Activated CD4-positive, alpha-beta T cell treated with anti-CD3 and anti-CD28 coated beads, Interleukin-2, amount 10 ng/mL, durations not matched to agents 7 days and 5 days (primary cell): ENCODE results near the gene DCTD. TPM values are rescaled to one million over a fixed set of nuclear protein-coding genes. Genes with fewer than 3 reads are reported as not detected.
A peak's percentile ranks its signal among the peaks of the same experiment; 100 is the strongest.

Source experiments
- CTCF ChIA-PET: fragments of 350-600 bp; sonication (Branson Sonifier 250); formaldehyde crosslinking; loops from one replicate; lab custom pipeline; 2021; ENCODE audit warnings: antibody characterized with exemption; lab: Charles Lee
- POLR2A ChIA-PET: fragments of 350-600 bp; sonication (Branson Sonifier 250); formaldehyde crosslinking; loops from one replicate; lab custom pipeline; 2021; ENCODE audit warnings: antibody characterized with exemption; lab: Charles Lee
- DNase-seq: peaks from one replicate; pipeline ENCODE4 v3.0.0-alpha.2; 2020
- H3K27ac Mint-ChIP-seq: one replicate; pipeline ENCODE4 v1.8.0; 2021; ENCODE audit warnings: mild to moderate bottlenecking, moderate library complexity, mixed read lengths
- H3K27me3 Mint-ChIP-seq: one replicate; pipeline ENCODE4 v1.8.0; 2021; ENCODE audit warnings: mixed read lengths
- H3K36me3 Mint-ChIP-seq: one replicate; pipeline ENCODE4 v1.8.0; 2021; ENCODE audit warnings: low read depth, mixed read lengths
- H3K4me1 Mint-ChIP-seq: one replicate; pipeline ENCODE4 v1.8.0; 2021; ENCODE audit warnings: mixed read lengths
- H3K4me3 Mint-ChIP-seq: one replicate; pipeline ENCODE4 v1.8.0; 2021; ENCODE audit warnings: mild to moderate bottlenecking, moderate library complexity, mixed read lengths
- H3K9me3 Mint-ChIP-seq: one replicate; pipeline ENCODE4 v1.8.0; 2021; ENCODE audit warnings: mixed read lengths
- total RNA-seq, 2 experiments: library from RNA; stranded (reverse); gene quantifications; one replicate each; pipeline ENCODE4 v1.2.3, GENCODE V29; 2021

The DCTD gene
- total RNA-seq, 2 experiments from 2014 or later = 60.0 to 65.9 TPM

GRCh38 chr4:182885022-182885737 lies 32.0 kb downstream of the DCTD start:
- POLR2A ChIA-PET = no interaction called here
- peaks cover 62% of the 10 kb centered on the region for H3K36me3 Mint-ChIP-seq
- CTCF ChIA-PET = no interaction called here

GRCh38 chr4:182884040-182884439 lies 33.1 kb downstream of the DCTD start:
- Mint-ChIP-seq H3K4me3 (no peak overlapping the region), H3K9me3 (peaks cover 7% of the 10 kb centered on the region), H3K36me3 (peaks cover 53% of the 10 kb centered on the region), H3K27me3 (no peaks in the 10 kb centered on the region), H3K4me1 (no peaks in the 10 kb centered on the region), H3K27ac (no peak overlapping the region)
- ChIA-PET CTCF (no interaction called here), POLR2A (no interaction called here)
- no peak for DNase-seq

More at GRCh38 chr4:182885022-182885737, 32.0 kb downstream of the DCTD start:
- DNase-seq = no peak
- Mint-ChIP-seq H3K27me3 (no peaks in the 10 kb centered on the region), H3K27ac (no peak overlapping the region), H3K4me3 (no peak overlapping the region), H3K4me1 (no peaks in the 10 kb centered on the region), H3K9me3 (peaks cover 7% of the 10 kb centered on the region)

- Mint-ChIP-seq H3K9me3 (peaks cover 7% of the 10 kb centered on the region), H3K27me3 (no peaks in the 10 kb centered on the region), H3K27ac (no peak overlapping the region), H3K4me1 (no peaks in the 10 kb centered on the region), H3K36me3 (peaks cover 46% of the 10 kb centered on the region), H3K4me3 (no peak overlapping the region)
- CTCF ChIA-PET = no interaction called here
- no peak for DNase-seq
- POLR2A ChIA-PET = no interaction called here
These were observed 33.8 kb downstream of the DCTD start for GRCh38 chr4:182883351-182883750.

- Mint-ChIP-seq H3K27ac (no peak overlapping the region), H3K9me3 (peaks cover 7% of the 10 kb centered on the region), H3K27me3 (no peaks in the 10 kb centered on the region), H3K36me3 (peaks cover 38% of the 10 kb centered on the region), H3K4me1 (no peaks in the 10 kb centered on the region), H3K4me3 (no peak overlapping the region)
- ChIA-PET POLR2A (no interaction called here), CTCF (no interaction called here)
- no peak for DNase-seq
These were observed 35.3 kb downstream of the DCTD start for GRCh38 chr4:182881914-182882313.

GRCh38 chr4:182880387-182881356 lies 36.5 kb downstream of the DCTD start:
- POLR2A ChIA-PET = no interaction called here
- Mint-ChIP-seq H3K4me3 (no peak overlapping the region), H3K27ac (no peak overlapping the region)

GRCh38 chr4:182879913-182880312 lies 37.3 kb downstream of the DCTD start:
- no peak for DNase-seq
- Mint-ChIP-seq H3K9me3 (peaks cover 5% of the 10 kb centered on the region), H3K36me3 (peaks cover 19% of the 10 kb centered on the region), H3K4me3 (no peak overlapping the region), H3K27me3 (no peaks in the 10 kb centered on the region), H3K27ac (no peak overlapping the region), H3K4me1 (no peaks in the 10 kb centered on the region)
- ChIA-PET POLR2A (no interaction called here), CTCF (no interaction called here)

More at GRCh38 chr4:182880387-182881356, 36.5 kb downstream of the DCTD start:
- Mint-ChIP-seq H3K9me3 (peaks cover 5% of the 10 kb centered on the region), H3K36me3 (peaks cover 26% of the 10 kb centered on the region), H3K4me1 (no peaks in the 10 kb centered on the region), H3K27me3 (no peaks in the 10 kb centered on the region)
- DNase-seq = no peak
- CTCF ChIA-PET = no interaction called here

- ChIA-PET CTCF (no interaction called here), POLR2A (no interaction called here)
- H3K36me3 Mint-ChIP-seq = peaks cover 15% of the 10 kb centered on the region
- no peaks in the 10 kb centered on the region for H3K4me1 Mint-ChIP-seq
- no peaks in the 10 kb centered on the region for H3K27me3 Mint-ChIP-seq
- no peak overlapping the region for H3K4me3 Mint-ChIP-seq
- no peak for DNase-seq
- peaks cover 3% of the 10 kb centered on the region for H3K9me3 Mint-ChIP-seq
- H3K27ac Mint-ChIP-seq = no peak overlapping the region
These were observed 38.3 kb downstream of the DCTD start for GRCh38 chr4:182878633-182879495.

- DNase-seq = no peak
- POLR2A ChIA-PET = no interaction called here
- Mint-ChIP-seq H3K36me3 (peaks cover 3% of the 10 kb centered on the region), H3K27ac (peak overlapping the region; percentile 37), H3K9me3 (no peaks in the 10 kb centered on the region), H3K4me1 (no peaks in the 10 kb centered on the region), H3K27me3 (no peaks in the 10 kb centered on the region), H3K4me3 (no peak overlapping the region)
- CTCF ChIA-PET = interaction anchor here (0.6 kb wide), 1 partner anchor 52 kb away, joined by 3 read pairs; no protein-coding TSS in a partner anchor
These were observed 39.8 kb downstream of the DCTD start for GRCh38 chr4:182877326-182877883.

- CTCF ChIA-PET = no interaction called here
- DNase-seq = no peak
- no peak overlapping the region for H3K27ac Mint-ChIP-seq
- H3K36me3 Mint-ChIP-seq = no peaks in the 10 kb centered on the region
- POLR2A ChIA-PET = no interaction called here
- no peaks in the 10 kb centered on the region for H3K27me3 Mint-ChIP-seq
- H3K9me3 Mint-ChIP-seq = no peaks in the 10 kb centered on the region
- H3K4me1 Mint-ChIP-seq = no peaks in the 10 kb centered on the region
- no peak overlapping the region for H3K4me3 Mint-ChIP-seq
These were observed 40.8 kb downstream of the DCTD start for GRCh38 chr4:182876427-182876826.

- Mint-ChIP-seq H3K4me3 (no peak overlapping the region), H3K36me3 (no peaks in the 10 kb centered on the region), H3K9me3 (no peaks in the 10 kb centered on the region), H3K27ac (no peak overlapping the region), H3K27me3 (no peaks in the 10 kb centered on the region), H3K4me1 (no peaks in the 10 kb centered on the region)
- no peak for DNase-seq
- ChIA-PET CTCF (interaction anchor here (1.5 kb wide), 1 partner anchor 18 kb away, joined by 3 read pairs; no protein-coding TSS in a partner anchor), POLR2A (no interaction called here)
These were observed 41.5 kb downstream of the DCTD start for GRCh38 chr4:182875453-182876405.

- CTCF ChIA-PET = interaction anchor here (1.5 kb wide), 1 partner anchor 19 kb away, joined by 3 read pairs; no protein-coding TSS in a partner anchor
- POLR2A ChIA-PET = no interaction called here
- no peaks in the 10 kb centered on the region for H3K4me1 Mint-ChIP-seq
- H3K36me3 Mint-ChIP-seq = no peaks in the 10 kb centered on the region
- no peaks in the 10 kb centered on the region for H3K9me3 Mint-ChIP-seq
- no peak for DNase-seq
- no peaks in the 10 kb centered on the region for H3K27me3 Mint-ChIP-seq
- no peak overlapping the region for H3K4me3 Mint-ChIP-seq
- H3K27ac Mint-ChIP-seq = no peak overlapping the region
These were observed 42.3 kb downstream of the DCTD start for GRCh38 chr4:182874797-182875345.
